ENCODE results near the gene STXBP4.

STXBP4 gene

GRCh38 chr17:55068862-55069811 is 100.6 kb downstream of the STXBP4 start:
- TF ChIP-seq, protein P1, sequence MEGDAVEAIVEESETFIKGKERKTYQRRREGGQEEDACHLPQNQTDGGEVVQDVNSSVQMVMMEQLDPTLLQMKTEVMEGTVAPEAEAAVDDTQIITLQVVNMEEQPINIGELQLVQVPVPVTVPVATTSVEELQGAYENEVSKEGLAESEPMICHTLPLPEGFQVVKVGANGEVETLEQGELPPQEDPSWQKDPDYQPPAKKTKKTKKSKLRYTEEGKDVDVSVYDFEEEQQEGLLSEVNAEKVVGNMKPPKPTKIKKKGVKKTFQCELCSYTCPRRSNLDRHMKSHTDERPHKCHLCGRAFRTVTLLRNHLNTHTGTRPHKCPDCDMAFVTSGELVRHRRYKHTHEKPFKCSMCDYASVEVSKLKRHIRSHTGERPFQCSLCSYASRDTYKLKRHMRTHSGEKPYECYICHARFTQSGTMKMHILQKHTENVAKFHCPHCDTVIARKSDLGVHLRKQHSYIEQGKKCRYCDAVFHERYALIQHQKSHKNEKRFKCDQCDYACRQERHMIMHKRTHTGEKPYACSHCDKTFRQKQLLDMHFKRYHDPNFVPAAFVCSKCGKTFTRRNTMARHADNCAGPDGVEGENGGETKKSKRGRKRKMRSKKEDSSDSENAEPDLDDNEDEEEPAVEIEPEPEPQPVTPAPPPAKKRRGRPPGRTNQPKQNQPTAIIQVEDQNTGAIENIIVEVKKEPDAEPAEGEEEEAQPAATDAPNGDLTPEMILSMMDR (IDR thresholded peaks at IDR 0.05): no peak

DNA sequence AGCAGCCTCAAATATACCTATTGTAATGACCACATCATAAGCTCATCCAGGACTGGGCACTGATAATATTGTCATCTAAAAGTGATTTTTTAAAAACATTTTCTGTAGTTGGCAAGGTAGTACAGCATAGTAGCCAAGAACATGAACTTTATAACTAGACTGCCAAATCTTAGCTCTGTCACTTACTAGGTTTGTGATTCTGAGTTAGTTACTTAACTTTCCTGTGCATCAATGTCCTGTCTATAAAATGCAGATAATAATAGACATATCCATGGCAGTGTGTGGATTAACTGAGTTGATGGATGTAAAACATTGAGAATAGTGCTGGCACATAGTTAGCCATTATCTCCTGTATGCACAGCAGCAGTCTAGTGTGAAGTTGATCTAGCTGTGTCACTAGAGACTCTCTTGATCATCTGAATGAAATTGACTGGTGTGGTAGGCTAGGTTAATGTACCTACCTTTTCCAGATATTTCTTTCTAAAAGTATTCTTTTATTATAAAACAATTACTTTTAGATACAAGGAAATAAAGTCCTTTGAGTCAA is 101.5 kb downstream of the STXBP4 start:
- TF ChIP-seq, protein P1 (IDR thresholded peaks at IDR 0.05): no peak

- TF ChIP-seq, protein P1 (IDR thresholded peaks at IDR 0.05): no peak
Observed at GRCh38 chr17:55072898-55073297, 104.3 kb downstream of the STXBP4 start.

DNA sequence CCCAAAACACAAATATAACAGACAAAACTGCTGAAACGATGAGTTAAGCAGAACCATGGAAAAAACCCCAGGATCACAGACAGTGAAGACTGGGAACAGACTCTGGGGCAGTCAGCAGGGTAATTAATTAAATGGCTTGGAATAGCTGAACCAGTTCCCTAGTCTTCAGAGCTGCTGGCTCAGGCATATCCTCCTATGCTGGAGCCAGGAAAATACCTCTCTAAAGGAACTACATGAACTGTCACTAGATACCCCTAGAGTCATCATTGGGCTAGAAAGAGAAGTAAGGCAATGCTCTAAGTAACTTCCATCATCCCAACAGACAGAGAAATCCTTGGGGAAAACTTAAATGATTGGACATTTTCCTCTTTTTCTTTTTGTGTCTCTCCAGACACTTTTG is 113.0 kb downstream of the STXBP4 start:
- TF ChIP-seq, protein P1 (IDR thresholded peaks at IDR 0.05): no peak

- TF ChIP-seq, protein P1 (IDR thresholded peaks at IDR 0.05): no peak
Observed at GRCh38 chr17:55086635-55087058, 118.1 kb downstream of the STXBP4 start.

- TF ChIP-seq, protein P1 (IDR thresholded peaks at IDR 0.05): no peak
Observed at GRCh38 chr17:55089256-55089655, 120.7 kb downstream of the STXBP4 start.

DNA sequence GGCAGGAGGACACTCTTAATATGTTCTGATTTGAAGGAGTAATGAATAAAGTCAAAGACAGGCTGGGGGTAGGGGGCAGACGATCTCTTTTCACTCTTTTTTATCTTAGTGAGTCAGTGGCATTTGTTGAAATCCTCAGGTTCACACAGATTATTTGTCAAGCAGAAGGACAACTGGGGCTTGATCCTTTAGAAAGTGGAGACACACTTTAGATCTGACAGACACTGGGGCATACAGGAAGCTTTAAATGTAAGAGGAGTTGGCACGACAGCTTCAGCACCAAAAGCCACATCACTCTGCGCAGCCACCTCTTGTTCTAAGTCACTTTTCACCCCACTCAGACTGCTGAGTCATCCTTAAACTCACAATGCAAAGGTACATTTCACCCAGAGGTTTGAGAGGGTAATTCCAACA is 121.5 kb downstream of the STXBP4 start:
- TF ChIP-seq, protein P1 (IDR thresholded peaks at IDR 0.05): no peak

All from LNCAP (cell line).